H1 (cell line): ENCODE results near the gene PLAAT2. TPM values are rescaled to one million over a fixed set of nuclear protein-coding genes. Genes with fewer than 3 reads are reported as not detected.
"Not testable (repeated sequence)": the region's sequence is repeated elsewhere in the genome, so short reads cannot be mapped to it uniquely, and the experiment has no call there.

Experiments
- CTCF ChIA-PET: fragments of 300-600 bp; sonication (Branson Sonifier 250); formaldehyde crosslinking; loops from one replicate; lab custom pipeline; 2021; ENCODE audit not compliant: partially characterized antibody; lab: Charles Lee
- POLR2A ChIA-PET: fragments of 300-600 bp; sonication (Branson Sonifier 250); formaldehyde crosslinking; loops from one replicate; lab custom pipeline; 2021; ENCODE audit warnings: inconsistent platforms; ENCODE audit not compliant: partially characterized antibody; lab: Charles Lee
- DNase-seq, 2 experiments: peaks; one replicate each; pipeline versions ENCODE4 v3.0.0 to v3.0.0-alpha.2; 2010 to 2022; ENCODE audit warnings: low spot score in 2 of 2, low read depth in 1 of 2, mixed read lengths in 1 of 2
- FAIRE-seq: peaks from 2 replicates; lab custom pipeline; 2011; peaks lifted over from hg19 to GRCh38; lab: Jason Lieb, UNC
- H2AFZ ChIP-seq: 2 replicates; pipeline ENCODE4 v1.8.1; 2012; ENCODE audit warnings: low read length, inconsistent platforms
- H2AK5ac ChIP-seq: 2 replicates; pipeline ENCODE4 v1.6.1; 2013; ENCODE audit warnings: low read depth, low read length
- H2BK120ac ChIP-seq: replicated peaks from 2 replicates; pipeline ENCODE3; 2013; ENCODE audit warnings: low read depth, low read length, inconsistent platforms
- H2BK12ac ChIP-seq: 2 replicates; pipeline ENCODE4 v1.6.1; 2013; ENCODE audit warnings: low read depth, low read length
- H2BK15ac ChIP-seq: 2 replicates; pipeline ENCODE4 v1.6.1; 2013; ENCODE audit warnings: low read length
- H2BK20ac ChIP-seq: 2 replicates; pipeline ENCODE4 v1.6.1; 2013; ENCODE audit warnings: low read length
- H2BK5ac ChIP-seq: 2 replicates; pipeline ENCODE4 v1.6.1; 2013; ENCODE audit warnings: low read depth, low read length
- H3K14ac ChIP-seq: 2 replicates; pipeline ENCODE4 v1.6.1; 2013; ENCODE audit warnings: inconsistent platforms; ENCODE audit not compliant: insufficient read length
- H3K18ac ChIP-seq: 2 replicates; pipeline ENCODE4 v1.6.1; 2013; ENCODE audit warnings: low read length; ENCODE audit errors: extremely low read depth
- H3K23ac ChIP-seq: 2 replicates; pipeline ENCODE4 v1.6.1; 2013; ENCODE audit warnings: inconsistent platforms; ENCODE audit not compliant: insufficient read length
- H3K23me2 ChIP-seq: 2 replicates; pipeline ENCODE4 v1.6.1; 2013; ENCODE audit warnings: low read depth, low read length
- H3K27ac ChIP-seq: 2 replicates; pipeline ENCODE4 v1.6.1; 2011; ENCODE audit warnings: low read depth, low read length, inconsistent platforms
- H3K27me3 ChIP-seq, 4 experiments: replicated peaks in 1 of 4; 1 replicate in 1 of 4; 2 replicates in 3 of 4; pipeline versions ENCODE4 v1.6.1 to v1.8.1; 2011 to 2013; ENCODE audit warnings: low read length in 3 of 4, mild to moderate bottlenecking in 3 of 4, inconsistent platforms in 2 of 4, mixed read lengths in 2 of 4, moderate library complexity in 1 of 4; ENCODE audit not compliant: control insufficient read depth in 3 of 4, insufficient read depth in 3 of 4; ENCODE audit errors: extremely low read depth in 1 of 4
- H3K36me3 ChIP-seq, 4 experiments: 2 replicates each; pipeline versions ENCODE4 v1.6.1 to v1.8.1; 2011 to 2013; ENCODE audit warnings: mild to moderate bottlenecking in 4 of 4, low read length in 3 of 4, moderate library complexity in 2 of 4, control low read depth in 1 of 4, inconsistent platforms in 1 of 4; ENCODE audit not compliant: insufficient read depth in 4 of 4, control insufficient read depth in 2 of 4
- H3K4ac ChIP-seq: replicated peaks from 2 replicates; pipeline ENCODE3; 2013; ENCODE audit warnings: low read length, low read depth, mixed read lengths, inconsistent platforms; ENCODE audit not compliant: insufficient read length
- H3K4me1 ChIP-seq, 4 experiments: replicated peaks in 1 of 4; 1 replicate in 1 of 4; 2 replicates in 3 of 4; pipeline versions ENCODE4 v1.6.1 to v1.8.1; 2011 to 2013; ENCODE audit warnings: low read length in 3 of 4, inconsistent platforms in 2 of 4, mixed read lengths in 1 of 4; ENCODE audit not compliant: insufficient read depth in 4 of 4, control insufficient read depth in 3 of 4
- H3K4me2 ChIP-seq, 2 experiments: 2 replicates each; pipeline versions ENCODE4 v1.6.1 to v1.8.1; 2011 to 2013; ENCODE audit warnings: low read depth in 2 of 2, low read length in 2 of 2, control low read depth in 1 of 2, inconsistent platforms in 1 of 2, mild to moderate bottlenecking in 1 of 2; ENCODE audit not compliant: insufficient read depth in 1 of 2
- H3K4me3 ChIP-seq, 4 experiments: fragments of 200-600, 300-600 bp in 1 of 4; sonication (generic), shearing (Covaris generic), sonication (Bioruptor Twin) in 1 of 4; 2 replicates each; pipeline versions ENCODE4 v1.5.1 to v1.8.1; 2011 to 2016; ENCODE audit warnings: low read length in 4 of 4, low read depth in 3 of 4, control low read depth in 2 of 4, inconsistent platforms in 2 of 4, mild to moderate bottlenecking in 2 of 4, mixed read lengths in 1 of 4, moderate library complexity in 1 of 4; ENCODE audit not compliant: insufficient read depth in 2 of 4; ENCODE audit errors: extremely low read depth in 1 of 4
- H3K56ac ChIP-seq: replicated peaks from 2 replicates; pipeline ENCODE3; 2013; ENCODE audit warnings: low read depth, mild to moderate bottlenecking, mixed read lengths, low read length, inconsistent platforms; ENCODE audit not compliant: insufficient read length
- H3K79me1 ChIP-seq: 2 replicates; pipeline ENCODE4 v1.6.1; 2013; ENCODE audit warnings: low read depth, low read length, control low read depth
- H3K79me2 ChIP-seq, 2 experiments: 2 replicates each; pipeline versions ENCODE4 v1.6.1 to v1.8.1; 2012 to 2013; ENCODE audit warnings: low read length in 2 of 2, mild to moderate bottlenecking in 2 of 2, inconsistent platforms in 1 of 2; ENCODE audit not compliant: insufficient read depth in 2 of 2, control insufficient read depth in 1 of 2
- H3K9ac ChIP-seq, 4 experiments: replicated peaks in 1 of 4; 1 replicate in 1 of 4; 2 replicates in 3 of 4; pipeline versions ENCODE4 v1.6.1 to v1.8.1; 2011 to 2013; ENCODE audit warnings: low read depth in 3 of 4, low read length in 3 of 4, control low read depth in 2 of 4, mild to moderate bottlenecking in 2 of 4, moderate library complexity in 2 of 4, inconsistent platforms in 1 of 4; ENCODE audit errors: extremely low read depth in 1 of 4
- H3K9me3 ChIP-seq, 2 experiments: 2 replicates each; pipeline versions ENCODE4 v1.6.1 to v1.8.1; 2012 to 2013; ENCODE audit warnings: mild to moderate bottlenecking in 2 of 2, moderate library complexity in 2 of 2, control low read depth in 1 of 2, inconsistent platforms in 1 of 2, low read depth in 1 of 2, low read length in 1 of 2, mixed read lengths in 1 of 2; ENCODE audit not compliant: insufficient read depth in 2 of 2
- H4K20me1 ChIP-seq, 2 experiments: replicated peaks in 1 of 2; 2 replicates each; pipeline versions ENCODE3 to v1.8.1; 2011 to 2013; ENCODE audit warnings: inconsistent platforms in 2 of 2, low read length in 2 of 2, mild to moderate bottlenecking in 1 of 2; ENCODE audit not compliant: insufficient read depth in 2 of 2, control insufficient read depth in 1 of 2
- H4K5ac ChIP-seq: 2 replicates; pipeline ENCODE4 v1.6.1; 2013; ENCODE audit warnings: low read length, low read depth, mixed read lengths, inconsistent platforms; ENCODE audit not compliant: insufficient read length
- H4K8ac ChIP-seq: 2 replicates; pipeline ENCODE4 v1.8.0; 2013; ENCODE audit warnings: mild to moderate bottlenecking, moderate library complexity, low read length, inconsistent platforms; ENCODE audit not compliant: insufficient read depth; ENCODE audit errors: extremely low read depth
- H4K91ac ChIP-seq: replicated peaks from 2 replicates; pipeline ENCODE3; 2013; ENCODE audit warnings: low read length, mixed read lengths, inconsistent platforms; ENCODE audit not compliant: insufficient read length
- POLR2AphosphoS5 ChIP-seq: IDR thresholded peaks from 2 replicates; pipeline ENCODE4 v1.6.1; 2011; ENCODE audit warnings: low read depth, low read length
- RXRA ChIP-seq: IDR thresholded peaks from 2 replicates; pipeline ENCODE4 v1.6.1; 2011; ENCODE audit warnings: low read depth, mild to moderate bottlenecking, low read length, moderate library complexity; ENCODE audit not compliant: insufficient read depth
- WGBS, 2 experiments: shearing (Covaris generic) in 1 of 2; methylation state at CpG; one replicate each; pipeline versions ENCODE4 v1.1.6 to v1.1.7; 2013 to 2015; ENCODE audit warnings: low lambda C conversion rate in 2 of 2, mixed read lengths in 2 of 2, inconsistent platforms in 1 of 2, low coverage in 1 of 2, missing lambda C conversion rate in 1 of 2; ENCODE audit not compliant: insufficient replicate concordance in 2 of 2, insufficient coverage in 1 of 2, insufficient read length in 1 of 2; ENCODE audit errors: extremely low coverage in 1 of 2, missing lambda C conversion rate in 1 of 2; 5-methylcytosine and 5-hydroxymethylcytosine counted together
- polyA plus RNA-seq, 7 experiments: library from polyadenylated mRNA; depleted of rRNA in 3 of 7; stranded (reverse) in 5 of 7; unstranded in 2 of 7; fragments of >200 nt in 5 of 7; fragments of 200-250 nt in 2 of 7; gene quantifications; 1 replicate in 5 of 7; 2 replicates in 1 of 7; 4 replicates in 1 of 7; pipeline versions ENCODE4 v1.2.1 to v1.2.3, GENCODE V29; 2011 to 2013; ENCODE audit warnings: missing spikeins in 2 of 7, mixed read lengths in 2 of 7
- total RNA-seq: library from RNA; stranded (reverse); fragmentation: NEBNext Ultra II Directional; extraction: Animal tissue kit (Norgen Biotek cat#: 25700); gene quantifications from 2 replicates; pipeline ENCODE4 v1.2.1, GENCODE V29; 2021

PLAAT2 gene
- total and polyA plus RNA-seq, 2 of the 8 experiments (the other 6 are each of a cell fraction or from before 2014, with no cell fraction given), result 0.39 TPM; not detected in 1

GRCh38 chr11:63531074-63531792 lies 31.9 kb downstream of the PLAAT2 start:
- H3K36me3 ChIP-seq, H3K79me2 ChIP-seq, H4K20me1 ChIP-seq, H2BK15ac ChIP-seq, H3K14ac ChIP-seq, H3K27me3 ChIP-seq, H2AFZ ChIP-seq, H3K23me2 ChIP-seq, H3K23ac ChIP-seq, H3K79me1 ChIP-seq, H4K8ac ChIP-seq, H3K9me3 ChIP-seq: not testable (repeated sequence)
- H3K4ac ChIP-seq, result peak overlapping the region; percentile 20
- ChIA-PET POLR2A (interaction anchor here (0.6 to 1.9 kb wide), 4 partner anchors 21 to 495 kb away, joined by 3 to 5 read pairs (median 4); no protein-coding TSS in a partner anchor), CTCF (interaction anchor here (1.0 to 1.7 kb wide), 3 partner anchors 23 to 52 kb away, joined by 3 to 6 read pairs (median 3); no protein-coding TSS in a partner anchor)
- peak overlapping the region in 1 of 4 experiments; percentile 33; a peak in 1 of 8 replicates for H3K4me3 ChIP-seq
- peak overlapping the region; percentile 82 for H4K91ac ChIP-seq
- H3K18ac ChIP-seq, result peak overlapping the region; percentile 84
- peak in 1 of 2 experiments; percentile 57 for DNase-seq
- peaks cover 16 to 31% (median 30%) of the 10 kb centered on the region in 4 experiments; a peak in 6 of 7 replicates for H3K4me1 ChIP-seq
- WGBS, 2 experiments, result 37% methylated on average over 4 of the region's 6 CpGs; no CpG with 5 or more reads in 1 of the 2 experiments
- H2AK5ac ChIP-seq, result peak overlapping the region; percentile 19
- FAIRE-seq, result peak; percentile 84
- peak overlapping the region; percentile 7 for H3K56ac ChIP-seq
- H3K27ac ChIP-seq, result peak overlapping the region; percentile 63
- peak overlapping the region; percentile 90; the same call in 1 of the 2 replicates for H2BK20ac ChIP-seq
- peak overlapping the region; percentile 81 for H4K5ac ChIP-seq
- H3K4me2 ChIP-seq, result peak overlapping the region; percentile 37 to 54; a peak in 3 of 4 replicates
- peak overlapping the region; percentile 80 for H2BK120ac ChIP-seq
- peak overlapping the region; percentile 97; the same call in 1 of the 2 replicates for H2BK5ac ChIP-seq
- peak overlapping the region; percentile 9 for H2BK12ac ChIP-seq
- peak; percentile 56 for TF ChIP-seq POLR2AphosphoS5
- peak; percentile 90 for TF ChIP-seq RXRA
- peak overlapping the region in 1 of 4 experiments; percentile 46; a peak in 1 of 7 replicates for H3K9ac ChIP-seq
